ENCODE measurements around the gene TSPAN8.

TSPAN8 gene

DNA sequence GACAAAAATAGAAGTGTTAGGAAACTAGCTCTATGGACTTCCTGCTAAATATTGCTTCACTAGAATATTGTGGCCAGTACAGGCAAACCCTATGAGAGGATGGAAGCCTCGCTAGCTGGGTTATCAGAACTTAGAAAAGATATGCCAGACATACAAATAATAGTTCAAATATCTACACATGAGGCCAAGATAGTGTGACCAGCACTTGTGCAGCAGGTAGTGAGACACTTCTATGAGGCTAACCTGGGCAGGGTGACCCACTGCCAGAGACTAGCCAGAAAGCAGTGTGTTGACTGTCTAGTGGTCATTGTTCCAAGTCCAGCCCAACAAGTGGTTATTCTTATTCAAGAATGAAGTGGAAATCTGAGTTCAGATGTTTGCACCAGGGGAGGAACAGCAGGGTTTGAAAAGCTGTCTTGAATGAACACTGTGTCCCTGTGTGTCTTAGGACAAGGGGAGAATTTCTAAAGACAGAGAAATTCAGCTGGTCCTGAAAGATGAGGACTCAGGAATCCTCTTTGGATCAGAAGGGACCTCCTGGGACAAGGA lies 16.3 kb downstream of the TSPAN8 start:
- peak overlapping the region; percentile 70 to 91 for H3K27ac ChIP-seq
- DNase-seq (ENCODE audit: low spot score) = no peak
- H3K4me3 ChIP-seq = peak overlapping the region; percentile 50
- TF ChIP-seq CTCF (IDR thresholded peaks at IDR 0.05) = no peak

GRCh38 chr12:71139153-71139735 lies 18.6 kb downstream of the TSPAN8 start:
- no peak for TF ChIP-seq CTCF (IDR thresholded peaks at IDR 0.05)
- DNase-seq (ENCODE audit: low spot score) = no peak
- Histone ChIP-seq H3K4me3 (no peak overlapping the region), H3K27ac (no peak overlapping the region)

DNA sequence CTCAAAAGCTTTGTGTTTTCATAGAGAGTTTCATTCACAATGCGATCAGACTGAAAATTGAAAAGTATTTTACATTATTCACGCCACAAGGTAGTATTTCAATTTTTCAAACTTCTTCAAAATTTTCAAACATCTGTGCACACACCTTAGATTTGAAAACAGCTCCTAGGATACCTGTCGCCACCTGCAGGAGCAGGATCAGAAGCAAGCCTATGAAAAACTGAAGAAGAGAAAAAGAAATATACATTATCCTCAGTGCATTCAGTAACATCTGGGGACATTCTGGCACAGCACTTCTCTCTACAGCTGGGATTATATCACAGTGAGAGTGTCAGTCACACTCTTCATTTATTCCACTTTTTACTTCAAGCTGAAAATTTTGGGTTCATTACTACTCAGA lies 19.8 kb downstream of the TSPAN8 start:
- Histone ChIP-seq H3K27ac (no peak overlapping the region), H3K4me3 (no peak overlapping the region)
- no peak for TF ChIP-seq CTCF (IDR thresholded peaks at IDR 0.05)
- no peak for DNase-seq (ENCODE audit: low spot score)

GRCh38 chr12:71135812-71136176 lies 22.0 kb downstream of the TSPAN8 start:
- DNase-seq (ENCODE audit: low spot score) = no peak
- no peak overlapping the region for H3K4me3 ChIP-seq
- no peak overlapping the region for H3K27ac ChIP-seq
- TF ChIP-seq CTCF (IDR thresholded peaks at IDR 0.05) = no peak

GRCh38 chr12:71135077-71135811 lies 22.6 kb downstream of the TSPAN8 start:
- no peak for TF ChIP-seq CTCF (IDR thresholded peaks at IDR 0.05)
- DNase-seq (ENCODE audit: low spot score) = no peak
- H3K27ac ChIP-seq = no peak overlapping the region
- H3K4me3 ChIP-seq = no peak overlapping the region

GRCh38 chr12:71134405-71134804 lies 23.4 kb downstream of the TSPAN8 start:
- Histone ChIP-seq H3K27ac (no peak overlapping the region), H3K4me3 (no peak overlapping the region)
- no peak for DNase-seq (ENCODE audit: low spot score)
- no peak for TF ChIP-seq CTCF (IDR thresholded peaks at IDR 0.05)
